HepG2 (cell line): ENCODE data around the gene ATN1. TPM values are rescaled to one million over a fixed set of nuclear protein-coding genes. Genes with fewer than 3 reads are reported as not detected.

ENCODE experiments used
- ATAC-seq: fragments of 200-7000 bp; cut with Tn5 transposase; 3 replicates; pipeline ENCODE4 v1.9.1; 2020; ENCODE audit warnings: mild to moderate bottlenecking, moderate library complexity
- BruUV-seq: library from RNA; stranded (reverse); fragments of 400-500 nt; replicated peaks from 2 replicates; lab custom pipeline; 2021; lab: Mats Ljungman, UMichigan
- CTCF ChIA-PET: fragments of 300-600 bp; formaldehyde crosslinking; extraction: SDS; loops from one replicate; lab custom pipeline; 2021; ENCODE audit warnings: low total read pairs, inconsistent platforms, low intra/inter-chr PET ratio; lab: Yijun Ruan, JAX
- POLR2A ChIA-PET: fragments of 350-600 bp; sonication (Branson Sonifier 250); formaldehyde crosslinking; loops from one replicate; lab custom pipeline; 2020; ENCODE audit warnings: antibody characterized with exemption, inconsistent platforms; lab: Yijun Ruan, JAX
- DNase-seq: peaks from one replicate; pipeline ENCODE4 v3.0.0-alpha.2; 2015; ENCODE audit warnings: low spot score
- FAIRE-seq: peaks from 3 replicates; lab custom pipeline; 2011; peaks lifted over from hg19 to GRCh38; lab: Jason Lieb, UNC
- H2AFZ ChIP-seq: one replicate; pipeline ENCODE4 v1.6.1; 2011; ENCODE audit warnings: low read length, inconsistent platforms
- H3K27ac ChIP-seq: fragments of 300-600 bp; 3 replicates; pipeline ENCODE4 v1.8.0; 2011; ENCODE audit warnings: mixed run types, mild to moderate bottlenecking, mixed read lengths, low read length, inconsistent platforms; ENCODE audit not compliant: insufficient read depth; ENCODE audit errors: extremely low read length
- H3K27me3 ChIP-seq, 2 experiments: fragments of 200-600 bp in 1 of 2; 2 replicates in 1 of 2; 3 replicates in 1 of 2; pipeline versions ENCODE4 v1.6.0 to v1.8.0; 2011; ENCODE audit warnings: low read length in 2 of 2, mild to moderate bottlenecking in 2 of 2, moderate library complexity in 2 of 2, inconsistent platforms in 1 of 2; ENCODE audit not compliant: insufficient read depth in 2 of 2, control insufficient read depth in 1 of 2
- H3K36me3 ChIP-seq, 2 experiments: fragments of 200-600 bp in 1 of 2; replicated peaks in 1 of 2; 2 replicates in 1 of 2; 3 replicates in 1 of 2; pipeline versions ENCODE4 v1.5.1 to v1.8.0; 2011; ENCODE audit warnings: low read length in 2 of 2, inconsistent platforms in 1 of 2; ENCODE audit not compliant: insufficient read depth in 2 of 2, control insufficient read depth in 1 of 2
- H3K4me1 ChIP-seq: 2 replicates; pipeline ENCODE4 v1.5.1; 2012; ENCODE audit warnings: low read length, inconsistent platforms; ENCODE audit not compliant: insufficient read depth
- H3K4me2 ChIP-seq: 2 replicates; pipeline ENCODE4 v1.6.0; 2011; ENCODE audit warnings: low read depth, low read length, inconsistent platforms
- H3K4me3 ChIP-seq, 3 experiments: fragments of 200-600 bp in 1 of 3; sonication (generic), shearing (Covaris generic) in 1 of 3; replicated peaks in 1 of 3; 2 replicates each; pipeline ENCODE4 v1.5.1; 2011 to 2016; ENCODE audit warnings: low read length in 3 of 3, inconsistent platforms in 2 of 3, low read depth in 2 of 3, mild to moderate bottlenecking in 2 of 3, control low read depth in 1 of 3, mixed read lengths in 1 of 3; ENCODE audit not compliant: insufficient read depth in 1 of 3
- H3K79me2 ChIP-seq: one replicate; pipeline ENCODE4 v1.6.1; 2011; ENCODE audit warnings: low read length, inconsistent platforms; ENCODE audit not compliant: insufficient read depth
- H3K9ac ChIP-seq: 2 replicates; pipeline ENCODE4 v1.6.0; 2011; ENCODE audit warnings: mild to moderate bottlenecking, low read depth, low read length, inconsistent platforms; ENCODE audit not compliant: insufficient read depth
- H3K9me3 ChIP-seq: 2 replicates; pipeline ENCODE4 v1.5.1; 2012; ENCODE audit warnings: mild to moderate bottlenecking, low read length
- H4K20me1 ChIP-seq: 2 replicates; pipeline ENCODE4 v1.6.0; 2011; ENCODE audit warnings: inconsistent platforms, mild to moderate bottlenecking, low read length, moderate library complexity; ENCODE audit not compliant: insufficient read depth
- DMAP1 ChIP-seq: IDR thresholded peaks from 2 replicates; pipeline ENCODE4 v1.6.1; 2016
- NFE2L2 ChIP-seq: fragments of 150-350 bp; IDR thresholded peaks from 2 replicates; pipeline ENCODE4 v1.6.1; 2014; ENCODE audit warnings: low read length
- POLR2G ChIP-seq: fragments of 200-400 bp; formaldehyde crosslinking; IDR thresholded peaks from 2 replicates; pipeline ENCODE4 v1.6.1; 2018; ENCODE audit warnings: mild to moderate bottlenecking, low read depth, low read length, moderate library complexity
- TEAD3 ChIP-seq: optimal IDR thresholded peaks from 2 replicates; pipeline ENCODE3; 2016; ENCODE audit warnings: borderline replicate concordance
- ZNF562 ChIP-seq: sonication (generic); formaldehyde crosslinking; IDR thresholded peaks from 2 replicates; pipeline ENCODE4 v1.8.0; 2022; ENCODE audit warnings: missing genetic modification reagents, borderline replicate concordance
- WGBS: methylation state at CpG from one replicate; pipeline ENCODE4 v1.1.6; 2017; ENCODE audit warnings: low lambda C conversion rate; 5-methylcytosine and 5-hydroxymethylcytosine counted together
- in situ Hi-C: cut with HindIII; loops from 2 replicates; pipeline ENCODE4 v1.10.0; 2017; ENCODE audit warnings: low pct_unique_long_range_greater_than_20kb; ENCODE audit not compliant: extremely low pct_ligation_motif_present
- intact Hi-C: fragments of 100-400 bp; cut with micrococcal nuclease; formaldehyde crosslinking; loops from one replicate; pipeline ENCODE4 v1.10.0; 2022; ENCODE audit not compliant: unreplicated experiment
- polyA plus RNA-seq, 8 experiments: library from polyadenylated mRNA; depleted of rRNA in 3 of 8; stranded (reverse) in 7 of 8; unstranded in 1 of 8; fragments of >200 nt; fragmentation: Illumina TruSeq in 4 of 8; extraction: Trizol in 4 of 8; gene quantifications; 2 replicates each; pipeline versions ENCODE4 v1.2.1 to v1.2.3, GENCODE V29; 2011 to 2016; ENCODE audit warnings: low read depth in 4 of 8, missing spikeins in 1 of 8, mixed read lengths in 1 of 8; ENCODE audit not compliant: insufficient read depth in 1 of 8
- total RNA-seq, 5 experiments: library from RNA; depleted of rRNA; stranded (reverse); fragments of >200 nt; fragmentation: Illumina TruSeq; extraction: Trizol; gene quantifications; 2 replicates each; pipeline ENCODE4 v1.2.3, GENCODE V29; 2016; ENCODE audit warnings: low read depth in 1 of 5
- TF ChIP-seq, protein P1 (sequence below): IDR thresholded peaks from 2 replicates; pipeline ENCODE4 v1.6.1; 2016; ENCODE audit warnings: low read depth, control low read depth

The ATN1 gene
- total and polyA plus RNA-seq, 2 of the 13 experiments (the other 11 are each of a cell fraction or from before 2014, with no cell fraction given): 2.1 to 8.6 TPM

DNA sequence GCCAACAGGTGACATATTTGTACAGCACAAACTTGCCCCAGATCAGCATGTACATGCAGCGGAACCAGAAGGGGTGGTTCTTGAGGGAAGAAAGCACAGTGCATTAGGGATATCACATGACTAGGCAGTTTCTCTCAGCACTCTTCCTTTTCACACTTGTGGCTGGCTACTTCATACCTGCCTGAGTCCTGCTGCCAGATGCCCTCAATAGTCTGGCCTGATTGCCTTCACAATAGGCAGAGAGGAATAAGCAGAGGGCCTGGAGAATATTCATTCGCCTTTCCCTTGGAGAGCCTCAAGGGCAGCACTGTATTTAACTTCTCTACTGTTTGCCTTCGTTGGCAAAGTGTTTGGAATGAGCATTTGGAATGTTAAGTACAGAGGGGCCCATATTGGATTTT, 50.9 kb downstream of the ATN1 start:
- Histone ChIP-seq H3K9me3 (no peaks in the 10 kb centered on the region), H4K20me1 (no peaks in the 10 kb centered on the region), H3K4me2 (no peak overlapping the region), H3K27ac (peak overlapping the region; percentile 98), H3K9ac (no peak overlapping the region), H3K27me3 (no peaks in the 10 kb centered on the region), H3K79me2 (no peaks in the 10 kb centered on the region), H3K4me3 (no peak overlapping the region), H2AFZ (no peak overlapping the region), H3K36me3 (peaks cover 17 to 48% of the 10 kb centered on the region in 2 experiments), H3K4me1 (peaks cover 55% of the 10 kb centered on the region)
- FAIRE-seq (no peak), ATAC-seq (no peak), DNase-seq (no peak)
- CTCF ChIA-PET: no interaction called here
- TF ChIP-seq TEAD3 (no peak), NFE2L2 (peak; percentile 47; the same call in 1 of the 2 replicates), DMAP1 (CRISPR knock-in tag) (no peak), ZNF562 (CRISPR knock-in tag) (no peak)
- POLR2A ChIA-PET: interaction anchor here (2.1 to 5.4 kb wide), 4 partner anchors 32 to 39 kb away, joined by 9 to 65 read pairs (median 32); partner anchors contain the start of genes C12orf57, LPCAT3 and RNU7-1
- intact Hi-C loops (no loop called here), in situ Hi-C loops (no loop called here)
- BruUV-seq: no TSS peak
- WGBS: 91% methylated on average over 3 of the region's 3 CpGs

DNA sequence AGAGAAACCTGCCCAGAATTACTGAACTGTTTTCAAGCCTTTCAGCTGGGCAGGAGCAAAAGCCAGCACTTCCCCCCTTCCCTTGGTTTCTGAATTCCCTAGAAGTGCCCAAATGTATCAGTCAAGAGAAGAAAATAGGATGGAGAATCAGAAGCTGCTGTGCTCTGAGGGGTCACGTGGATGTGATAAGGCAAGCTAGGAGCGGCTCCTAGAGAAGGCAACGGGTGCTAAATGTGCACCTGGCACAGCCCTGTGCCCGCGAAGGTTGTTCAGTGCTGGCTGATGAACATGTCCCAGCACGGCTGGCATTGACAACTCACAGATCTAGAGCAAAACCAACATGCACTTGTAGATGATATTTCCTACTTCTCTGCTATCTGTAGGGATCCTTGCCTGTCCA, 51.3 kb downstream of the ATN1 start:
- in situ Hi-C loops: no loop called here
- WGBS: 98% methylated on average over 6 of the region's 6 CpGs
- Histone ChIP-seq H4K20me1 (no peaks in the 10 kb centered on the region), H3K36me3 (peaks cover 14 to 44% of the 10 kb centered on the region in 2 experiments), H3K79me2 (no peaks in the 10 kb centered on the region), H3K27me3 (no peaks in the 10 kb centered on the region), H3K4me2 (no peak overlapping the region), H3K4me3 (no peak overlapping the region), H3K9me3 (no peaks in the 10 kb centered on the region), H3K27ac (peak overlapping the region; percentile 98), H3K4me1 (peaks cover 55% of the 10 kb centered on the region), H2AFZ (no peak overlapping the region), H3K9ac (no peak overlapping the region)
- CTCF ChIA-PET: no interaction called here
- no TSS peak for BruUV-seq
- POLR2A ChIA-PET: interaction anchor here (1.1 to 5.4 kb wide), 3 partner anchors 9 to 39 kb away, joined by 3 to 65 read pairs (median 52); partner anchors contain the start of genes C12orf57, EMG1, LPCAT3 and PHB2
- no peak for FAIRE-seq
- no peak for DNase-seq
- ATAC-seq: no peak
- intact Hi-C loops: no loop called here
- 0 out of 2 replicates have a peak, but pooled peaks have one; percentile 40 for TF ChIP-seq POLR2G
- TF ChIP-seq, protein P1, sequence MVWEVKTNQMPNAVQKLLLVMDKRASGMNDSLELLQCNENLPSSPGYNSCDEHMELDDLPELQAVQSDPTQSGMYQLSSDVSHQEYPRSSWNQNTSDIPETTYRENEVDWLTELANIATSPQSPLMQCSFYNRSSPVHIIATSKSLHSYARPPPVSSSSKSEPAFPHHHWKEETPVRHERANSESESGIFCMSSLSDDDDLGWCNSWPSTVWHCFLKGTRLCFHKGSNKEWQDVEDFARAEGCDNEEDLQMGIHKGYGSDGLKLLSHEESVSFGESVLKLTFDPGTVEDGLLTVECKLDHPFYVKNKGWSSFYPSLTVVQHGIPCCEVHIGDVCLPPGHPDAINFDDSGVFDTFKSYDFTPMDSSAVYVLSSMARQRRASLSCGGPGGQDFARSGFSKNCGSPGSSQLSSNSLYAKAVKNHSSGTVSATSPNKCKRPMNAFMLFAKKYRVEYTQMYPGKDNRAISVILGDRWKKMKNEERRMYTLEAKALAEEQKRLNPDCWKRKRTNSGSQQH (CRISPR knock-in tag): no peak
- TF ChIP-seq, all 625 proteins: peak for 1
